ENCODE results near the gene PARL.

The PARL gene

DNA sequence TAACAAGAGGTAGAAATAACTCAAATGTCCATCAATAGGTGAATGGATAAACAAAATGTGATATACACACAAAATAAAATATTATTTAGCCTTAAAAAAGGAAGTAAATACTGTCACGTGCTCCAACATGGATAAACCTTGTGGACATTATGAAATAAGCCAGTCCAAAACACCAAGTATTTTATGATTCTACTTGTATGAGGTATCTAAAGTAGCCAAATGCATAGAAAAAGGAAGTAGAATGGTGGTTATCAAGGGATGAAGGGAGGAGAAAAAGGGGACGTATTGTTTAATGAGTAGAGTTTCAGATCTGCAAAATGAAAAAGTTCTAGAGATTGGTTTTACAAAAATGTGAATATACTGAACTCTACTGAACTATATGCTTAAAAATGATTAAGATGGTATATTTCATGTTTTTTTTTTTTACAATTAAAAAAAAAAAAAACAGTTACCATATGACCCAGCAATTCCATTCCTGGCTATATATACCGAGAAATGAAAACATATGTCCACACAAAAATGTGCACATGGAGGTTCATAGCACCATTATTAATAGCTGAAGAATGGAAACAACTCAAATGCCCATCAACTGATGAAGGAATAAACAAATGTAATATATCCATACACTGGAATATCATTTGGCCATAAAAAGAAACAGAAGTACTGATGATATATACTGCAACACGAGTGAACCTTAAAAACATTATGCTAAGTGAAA, 30.2 kb downstream of the PARL start:
- no peak for DNase-seq (ENCODE audit: low read depth)

DNA sequence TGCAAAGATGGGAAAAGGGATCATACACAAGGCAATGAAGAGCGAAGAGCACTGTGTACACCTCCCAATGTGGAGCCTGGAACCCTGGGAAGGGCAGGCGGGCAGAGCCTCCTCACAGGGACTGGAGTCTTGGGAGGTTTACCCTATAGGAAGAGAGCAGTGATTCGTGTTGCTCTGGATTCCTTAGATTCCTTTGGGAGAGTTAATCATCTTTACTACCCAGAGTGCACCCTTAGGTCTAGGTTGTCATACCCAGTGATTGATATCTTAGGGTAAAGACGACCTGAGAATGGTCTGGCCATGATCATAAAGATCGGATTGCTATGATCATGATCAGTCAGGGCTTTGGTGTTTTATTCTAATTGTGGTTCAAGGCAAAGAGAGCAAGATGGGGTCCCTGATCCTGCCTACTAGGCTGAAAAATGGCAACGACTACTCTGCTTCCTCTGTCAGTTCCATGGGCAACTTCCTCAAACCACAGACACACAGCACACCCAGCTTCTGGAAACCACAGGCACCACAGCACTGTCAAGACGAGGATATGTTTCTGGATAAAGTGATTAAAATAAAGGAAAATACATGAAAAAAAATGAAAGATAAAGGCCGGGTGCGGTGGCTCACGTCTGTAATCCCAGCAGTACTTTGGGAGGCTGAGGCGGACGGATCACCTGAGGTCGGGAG, 38.9 kb downstream of the PARL start:
- DNase-seq (ENCODE audit: low read depth) = no peak

DNA sequence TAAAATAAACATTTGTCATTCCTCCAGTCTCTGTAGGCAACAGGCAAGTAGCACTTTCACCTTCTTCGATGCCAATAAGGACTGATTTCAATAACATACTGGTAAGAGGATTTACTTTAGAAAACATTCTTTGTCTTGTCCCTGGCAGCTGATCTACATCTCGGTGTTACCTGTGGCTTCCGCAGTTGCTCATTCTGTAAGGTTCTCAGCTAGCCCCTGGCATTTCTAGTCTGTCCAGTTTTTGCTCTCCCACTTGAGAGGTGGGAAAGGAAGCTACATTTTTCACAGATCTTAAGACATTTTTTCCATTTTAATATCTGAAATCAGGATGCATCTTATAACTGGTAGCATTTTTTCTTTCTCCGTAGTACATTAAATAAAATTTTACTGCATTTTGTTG, 39.6 kb downstream of the PARL start:
- no peak for DNase-seq (ENCODE audit: low read depth)

DNA sequence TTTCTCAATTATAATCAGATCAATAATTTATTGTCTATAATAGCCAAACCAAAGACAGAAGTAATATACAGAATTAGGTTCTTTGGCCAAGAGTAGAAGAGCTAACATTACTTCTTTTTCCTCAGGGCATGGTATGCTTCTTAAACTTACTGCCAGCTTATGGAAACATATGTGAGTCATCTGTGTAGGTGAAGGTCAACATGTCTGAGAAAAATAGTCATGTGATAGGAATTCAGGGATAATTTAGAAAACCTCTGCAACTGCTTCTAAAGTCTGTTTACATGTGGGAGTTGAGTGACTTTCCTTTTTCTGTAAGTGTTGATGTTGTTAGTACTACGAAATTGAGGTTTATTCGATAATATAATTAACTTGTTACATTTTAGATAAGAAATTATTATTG, 40.1 kb downstream of the PARL start:
- no peak for DNase-seq (ENCODE audit: low read depth)

DNA sequence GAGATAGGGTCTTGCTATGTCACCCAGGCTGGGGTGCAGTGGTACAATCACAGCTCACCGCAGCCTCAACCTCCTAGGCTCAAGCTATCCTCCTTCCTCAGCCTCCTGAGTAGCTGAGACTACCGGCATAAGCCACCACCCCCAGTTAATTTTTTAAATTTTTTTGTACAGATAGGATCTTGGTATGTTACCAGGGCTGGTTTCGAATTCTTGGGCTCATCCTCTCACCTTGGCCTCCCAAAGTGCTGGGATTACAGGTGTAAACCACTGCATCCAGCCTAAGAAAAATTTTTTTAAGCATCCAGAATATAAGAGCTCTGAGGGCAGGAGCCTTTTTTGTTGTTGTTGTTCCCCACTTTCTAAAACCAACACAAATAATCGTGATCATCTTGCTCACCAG, 44.9 kb downstream of the PARL start:
- no peak for DNase-seq (ENCODE audit: low read depth)

DNA sequence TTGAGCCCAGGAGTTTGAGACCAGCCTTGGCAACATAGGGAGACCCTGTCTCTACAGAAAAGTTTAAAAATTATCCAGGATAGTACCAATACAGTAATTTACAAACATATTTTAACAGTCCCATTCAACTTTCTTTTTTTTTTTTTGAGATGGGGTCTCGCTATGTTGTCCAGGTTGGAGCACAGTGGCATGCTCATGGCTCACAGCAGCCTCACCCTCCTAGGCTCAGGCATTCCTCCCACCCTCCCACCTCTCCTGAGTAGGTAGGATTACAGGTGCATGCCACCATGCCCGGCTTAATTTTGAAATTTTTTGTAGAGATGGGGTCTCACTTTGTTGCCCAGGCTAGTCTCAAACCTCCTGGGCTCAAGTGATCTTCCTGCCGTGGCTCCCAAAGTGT, 46.8 kb downstream of the PARL start:
- no peak for DNase-seq (ENCODE audit: low read depth)

DNA sequence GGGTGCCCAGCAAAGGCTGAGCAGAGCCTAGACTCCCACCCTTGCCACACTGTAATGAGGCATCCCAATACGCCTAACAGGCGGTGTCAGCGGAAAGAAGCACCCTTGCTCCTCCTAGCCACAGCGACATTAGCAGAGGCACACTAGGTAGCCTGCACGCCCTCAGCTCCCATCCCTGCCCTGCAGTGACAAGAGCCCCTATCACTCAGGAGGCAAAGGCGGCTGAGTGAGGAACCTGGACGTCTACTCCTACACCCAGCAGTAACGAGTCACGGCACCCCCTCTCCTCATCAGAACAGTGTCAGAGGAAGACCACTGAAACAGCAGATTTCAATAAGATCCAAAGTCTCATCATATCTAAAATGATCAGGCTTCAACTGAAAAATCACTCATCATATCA, 47.3 kb downstream of the PARL start:
- DNase-seq (ENCODE audit: low read depth) = no peak

DNA sequence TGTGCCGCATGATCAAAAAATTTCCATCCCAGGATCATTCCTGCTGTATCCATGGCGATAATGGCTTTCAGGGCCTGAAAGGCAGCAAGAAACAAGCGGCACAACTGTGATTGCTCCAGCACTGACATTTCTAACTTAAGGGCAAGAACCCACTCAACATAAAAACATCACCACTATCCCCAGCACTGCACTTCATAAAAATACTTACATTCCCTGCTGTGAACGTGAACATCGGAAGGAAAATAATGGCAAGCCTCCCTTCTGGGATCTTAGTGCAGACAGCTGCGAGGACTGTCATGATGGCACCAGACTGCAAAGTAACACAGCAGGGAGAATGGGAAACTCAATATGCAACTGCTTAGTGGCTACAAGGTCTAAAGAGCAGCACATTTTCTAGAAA, 51.2 kb downstream of the PARL start:
- no peak for DNase-seq (ENCODE audit: low read depth)

DNA sequence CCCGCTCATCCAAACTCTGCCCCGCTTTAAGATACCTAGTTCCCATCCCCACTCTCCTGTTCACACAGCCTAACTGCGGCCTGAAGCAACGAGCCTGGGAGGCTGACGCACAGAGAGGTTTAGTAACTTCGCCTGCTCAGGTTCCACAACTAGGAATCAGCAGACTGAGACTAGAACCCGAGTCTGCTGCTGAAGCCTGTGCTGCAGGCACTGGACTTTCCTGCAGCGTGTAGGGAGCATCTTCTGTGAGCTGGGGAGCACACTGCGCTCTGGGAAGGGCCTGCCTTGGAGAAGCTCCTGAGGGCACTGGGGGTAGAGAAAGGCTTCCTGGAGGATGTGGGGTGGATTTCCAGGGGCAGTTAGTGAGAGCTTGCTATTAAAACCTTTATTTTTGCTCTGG, 54.5 kb downstream of the PARL start:
- DNase-seq (ENCODE audit: low read depth) = no peak

DNA sequence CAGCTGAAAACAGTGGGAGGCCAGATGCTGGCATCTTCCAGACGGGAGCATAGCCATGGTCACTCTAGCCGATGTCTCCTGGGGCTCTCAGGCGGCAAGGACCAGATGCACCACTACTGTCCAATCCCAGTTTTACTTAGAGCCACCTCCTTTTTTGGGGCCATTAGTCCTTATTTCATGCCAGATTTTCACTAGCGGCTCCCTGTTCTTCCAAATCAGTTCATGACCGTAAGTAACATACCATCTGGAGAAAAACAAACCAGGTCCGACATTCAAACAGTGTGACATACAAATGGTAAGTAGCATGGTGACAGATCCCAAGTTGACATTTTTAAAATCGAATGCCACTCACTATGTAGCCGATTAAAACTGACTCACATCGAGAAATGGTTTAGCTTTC, 55.2 kb downstream of the PARL start:
- DNase-seq (ENCODE audit: low read depth) = no peak

DNA sequence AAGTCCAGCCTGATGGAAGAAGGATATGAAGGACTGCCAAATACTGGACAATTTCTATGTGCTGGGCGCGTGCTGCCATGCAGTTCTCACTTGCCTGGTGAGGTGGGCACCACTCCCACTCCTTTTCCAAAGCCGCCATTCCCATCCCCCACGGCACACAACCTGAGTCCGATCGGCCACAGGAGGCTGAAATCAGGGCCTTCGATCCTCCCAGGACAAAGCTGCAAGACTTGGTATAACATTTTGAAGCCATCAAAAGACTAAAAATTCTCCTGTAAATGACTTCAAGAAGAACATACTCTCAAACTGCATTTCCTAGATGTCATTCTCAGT, 56.2 kb downstream of the PARL start:
- no peak for DNase-seq (ENCODE audit: low read depth)

DNA sequence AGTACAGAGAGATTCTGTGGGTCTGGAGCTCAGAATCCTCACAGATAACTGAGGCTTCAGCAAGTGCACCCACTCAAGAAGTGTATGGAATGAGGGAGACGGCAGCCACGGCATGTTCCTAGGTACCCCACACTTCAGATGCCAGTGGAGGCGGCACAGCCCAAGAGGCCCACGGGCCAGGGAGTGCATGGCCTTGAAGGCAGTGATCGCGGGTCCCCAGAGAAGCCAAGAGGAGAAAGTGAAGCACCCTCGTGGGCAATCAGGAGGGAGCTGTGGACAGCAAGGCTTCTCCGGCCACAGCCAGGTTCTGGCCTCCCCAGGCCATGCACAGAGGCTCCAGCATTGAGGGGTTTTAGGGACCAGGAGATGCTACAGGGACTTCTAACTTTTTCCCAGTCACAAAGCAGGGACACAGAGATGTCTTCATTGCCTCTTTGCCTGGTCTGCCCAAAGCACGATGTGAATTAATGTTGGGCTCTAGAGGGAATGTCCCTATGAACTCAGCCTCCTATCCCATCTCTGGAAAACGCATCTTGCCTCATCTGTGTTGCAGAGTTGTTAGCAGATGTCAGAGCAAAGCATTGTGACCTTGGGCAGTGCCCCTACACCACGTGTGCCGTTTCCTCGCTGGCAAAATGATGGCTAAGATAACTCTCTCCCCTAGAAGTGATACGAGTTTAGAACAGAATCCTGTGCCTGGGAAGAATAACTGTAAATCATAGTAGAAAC, 56.7 kb downstream of the PARL start:
- DNase-seq (ENCODE audit: low read depth) = no peak

DNA sequence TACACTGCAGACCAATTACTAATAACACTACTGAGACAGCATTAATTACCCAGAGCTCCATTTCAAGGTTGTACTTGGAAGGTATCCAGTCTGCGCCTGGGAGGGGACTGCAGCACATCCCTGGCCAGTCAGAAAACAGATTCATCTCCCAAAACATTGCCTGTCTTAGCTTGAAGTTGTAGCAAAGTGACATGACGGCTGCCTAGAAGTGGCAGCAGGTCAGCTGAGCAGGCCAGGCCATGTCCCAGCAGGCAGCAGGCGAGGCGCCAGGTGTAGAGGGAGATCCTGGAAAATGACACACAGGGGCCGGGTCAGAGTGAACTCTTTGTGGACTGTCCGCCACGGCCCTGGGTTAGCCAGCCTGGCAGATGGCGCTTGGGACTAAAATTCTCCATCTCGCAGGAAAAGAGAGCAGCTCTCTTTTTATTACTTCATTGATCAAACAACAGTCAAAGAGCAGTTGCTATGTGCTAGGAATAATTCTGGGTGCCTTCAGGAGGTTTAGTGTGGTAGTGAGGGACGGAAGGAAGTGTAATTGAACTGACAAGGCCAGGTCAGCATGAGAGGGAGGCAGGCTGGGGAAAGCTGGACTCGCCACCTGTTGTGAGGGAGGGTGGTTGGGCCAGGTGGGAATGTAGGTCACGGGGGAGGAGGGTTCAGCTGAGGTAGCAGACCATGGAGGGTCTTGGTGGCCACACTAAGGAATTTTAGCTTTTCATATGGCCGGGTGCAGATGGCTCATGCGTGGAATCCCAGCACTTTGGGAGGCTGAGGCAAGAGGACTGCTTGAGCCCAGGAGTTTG, 58.0 kb downstream of the PARL start:
- no peak for DNase-seq (ENCODE audit: low read depth)

DNA sequence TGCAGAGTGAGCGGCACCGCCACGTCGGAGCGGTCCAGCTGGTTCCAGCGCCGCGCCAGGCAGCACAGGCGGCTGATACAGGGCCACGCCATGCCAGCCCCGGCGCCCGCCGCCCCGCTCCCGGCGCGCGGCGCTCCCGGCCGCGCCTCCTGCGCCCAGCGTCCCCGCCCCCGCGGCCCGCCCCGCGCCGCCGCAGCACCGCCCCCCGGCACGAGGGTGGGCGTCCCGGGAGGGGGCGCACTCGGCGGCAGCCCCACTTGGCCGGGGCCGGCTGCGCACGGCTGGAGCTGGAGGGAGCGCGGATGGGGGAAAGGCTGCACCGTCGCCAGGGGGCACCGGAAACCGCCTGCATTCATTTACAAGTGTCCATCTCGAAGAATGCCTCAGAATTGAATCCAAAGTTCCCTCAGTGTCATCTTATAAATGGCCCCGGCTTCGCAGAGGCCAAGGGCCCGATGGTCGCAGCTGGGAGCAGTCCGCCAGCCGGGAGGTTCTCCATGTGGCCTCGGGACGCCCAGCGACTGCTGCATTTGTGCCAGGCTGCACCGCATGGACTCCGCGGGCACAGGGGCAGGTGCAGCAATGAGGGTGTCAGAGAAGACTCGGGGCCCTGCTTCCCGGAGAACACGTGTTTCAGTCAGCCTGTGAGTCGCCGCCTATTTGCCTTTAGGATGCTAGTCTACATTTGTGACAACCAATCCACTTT, 59.1 kb downstream of the PARL start, which contains the start of gene MAP6D1:
Gene MAP6D1, minus strand, starts transcription at position 122 of the 706 bp plus-strand sequence. Its CDS starts 30 bp downstream, at position 92.
- DNase-seq (ENCODE audit: low read depth) = peak; percentile 52

DNA sequence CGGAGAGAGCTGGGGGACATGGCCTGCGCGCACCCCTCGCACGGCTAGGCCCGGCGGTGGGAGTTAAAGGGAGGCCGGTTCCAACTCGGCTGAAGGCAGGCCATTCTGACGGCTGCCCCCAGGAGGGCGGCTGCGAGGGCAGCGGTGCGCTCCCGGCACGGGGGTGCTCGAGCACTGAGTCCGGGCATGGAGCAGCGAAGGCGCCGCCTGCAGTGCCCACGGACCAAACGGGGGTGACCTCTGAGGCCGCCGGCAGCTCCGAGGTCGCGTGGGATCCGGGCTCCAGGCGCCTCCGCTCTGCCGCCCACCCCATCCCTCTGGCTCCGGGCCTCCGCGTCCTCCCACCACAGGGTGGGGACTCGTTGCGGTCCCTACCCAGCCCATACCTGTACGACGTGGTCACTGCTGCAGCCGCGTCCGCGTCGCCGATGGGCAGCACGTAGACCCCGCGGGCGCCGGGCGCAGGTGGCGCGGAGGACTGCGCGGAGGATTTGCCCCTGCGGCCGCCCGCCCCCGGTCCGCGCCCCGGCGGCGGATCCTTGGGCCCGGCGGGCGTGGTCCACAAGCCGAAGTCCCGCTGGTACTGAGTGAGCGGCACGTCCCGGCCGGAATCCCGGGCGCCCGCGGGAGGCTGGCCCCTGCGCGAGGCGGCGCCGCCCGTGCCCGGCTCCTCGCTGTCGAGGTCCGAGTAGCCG, 59.8 kb downstream of the PARL start:
- DNase-seq (ENCODE audit: low read depth) = no peak

DNA sequence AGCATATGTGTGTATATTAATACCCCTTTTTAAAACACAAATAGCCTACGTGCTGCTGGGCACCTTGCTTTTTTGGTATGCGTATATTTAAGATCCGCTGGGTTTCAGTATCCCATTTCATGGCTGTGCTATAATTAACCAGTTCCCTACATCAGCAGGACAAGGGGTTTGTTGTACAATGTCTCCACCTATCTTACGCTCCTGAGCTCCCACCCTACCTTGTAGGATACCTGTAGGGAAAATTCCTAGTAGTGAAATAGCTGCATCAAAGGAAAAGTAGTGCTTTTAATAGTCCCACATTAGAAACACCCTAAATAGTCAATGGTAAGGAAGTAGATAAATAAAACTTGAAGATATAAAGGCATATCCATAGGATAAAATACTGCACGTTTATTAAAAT, 60.7 kb downstream of the PARL start:
- no peak for DNase-seq (ENCODE audit: low read depth)

DNA sequence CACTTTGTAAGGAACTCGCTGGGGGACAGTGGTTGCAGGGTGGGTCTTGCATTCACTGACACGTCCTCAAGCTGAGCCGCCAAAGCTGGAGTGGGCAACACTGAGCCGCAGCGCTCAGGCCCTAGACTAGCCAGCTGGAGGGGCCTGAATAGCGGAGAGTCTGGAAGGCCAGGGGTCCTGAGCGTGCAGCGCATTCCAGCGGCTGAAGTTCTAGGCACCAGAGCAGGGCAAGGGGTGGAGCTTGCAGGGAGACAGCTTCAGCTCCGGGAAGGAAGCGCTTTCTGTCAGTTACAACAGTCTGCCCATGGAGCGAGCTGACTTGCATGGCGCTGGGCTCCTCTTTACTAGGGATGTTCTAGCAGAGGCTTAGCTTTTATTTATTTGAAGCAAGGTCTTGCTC, 62.0 kb downstream of the PARL start:
- no peak for DNase-seq (ENCODE audit: low read depth)

DNA sequence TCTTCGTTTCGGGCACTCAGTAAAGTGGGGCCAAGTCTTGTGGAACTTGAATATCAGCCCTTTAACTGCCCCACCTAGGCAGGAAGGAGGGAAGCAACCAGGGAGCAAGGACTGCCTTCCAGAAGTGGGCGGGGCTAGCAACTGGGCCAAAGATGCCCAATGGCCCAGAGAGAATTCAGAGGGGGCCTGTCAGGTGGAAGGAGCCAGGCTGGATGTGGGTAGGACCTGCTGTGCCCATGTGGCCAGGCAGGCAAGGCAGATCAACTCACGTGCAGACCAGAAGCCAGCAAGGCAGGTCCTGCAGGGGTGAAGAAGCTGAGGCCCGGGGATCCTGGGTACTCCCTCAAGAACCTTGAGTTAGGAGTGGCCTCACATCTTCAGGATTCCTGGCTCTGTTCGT, 64.8 kb downstream of the PARL start:
- DNase-seq (ENCODE audit: low read depth) = no peak

DNA sequence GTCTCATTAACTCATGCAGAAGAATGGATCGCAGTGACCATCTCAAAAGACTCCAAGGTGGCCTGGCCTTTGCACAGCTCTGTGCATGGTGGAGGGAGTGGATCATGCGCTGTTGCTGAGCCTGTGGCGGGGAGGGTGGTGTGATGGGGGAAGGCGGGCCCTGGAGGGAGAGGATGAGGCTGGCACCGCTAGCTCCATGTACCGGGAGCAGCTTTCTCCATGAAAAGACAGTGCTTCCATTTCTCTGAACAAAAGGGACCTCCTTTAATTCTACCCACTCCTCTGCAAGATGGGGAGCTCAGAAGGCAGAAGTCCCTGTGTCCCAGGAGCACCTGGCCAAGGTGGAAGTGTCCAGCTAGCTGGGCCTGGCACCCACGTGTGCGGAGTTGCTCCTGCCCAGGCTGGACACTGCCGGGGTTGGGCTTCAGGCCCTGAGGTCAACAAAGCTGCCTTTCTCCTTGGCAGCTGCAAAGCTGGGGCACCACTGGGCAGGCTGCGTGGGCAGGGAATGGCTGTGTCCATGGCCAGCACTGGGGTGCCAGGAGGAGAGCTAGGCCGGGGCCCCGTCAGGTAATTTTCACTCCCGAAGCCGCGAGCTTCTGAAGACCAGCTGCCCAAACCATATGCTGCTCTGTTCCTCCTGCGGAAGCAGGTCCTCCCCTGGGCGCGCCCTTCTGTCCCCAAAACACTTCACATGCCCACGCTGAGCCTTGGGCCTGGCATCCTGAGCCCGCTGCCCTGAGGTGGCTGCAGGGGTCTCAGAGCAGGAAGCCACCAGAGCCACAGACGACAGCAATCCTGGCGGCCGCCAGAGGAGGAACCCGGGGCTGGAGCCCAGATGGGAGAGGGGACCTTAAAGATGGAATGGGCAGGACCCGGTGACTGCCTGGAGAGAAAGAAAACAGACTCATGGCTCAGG, 65.7 kb downstream of the PARL start:
- DNase-seq (ENCODE audit: low read depth) = no peak

DNA sequence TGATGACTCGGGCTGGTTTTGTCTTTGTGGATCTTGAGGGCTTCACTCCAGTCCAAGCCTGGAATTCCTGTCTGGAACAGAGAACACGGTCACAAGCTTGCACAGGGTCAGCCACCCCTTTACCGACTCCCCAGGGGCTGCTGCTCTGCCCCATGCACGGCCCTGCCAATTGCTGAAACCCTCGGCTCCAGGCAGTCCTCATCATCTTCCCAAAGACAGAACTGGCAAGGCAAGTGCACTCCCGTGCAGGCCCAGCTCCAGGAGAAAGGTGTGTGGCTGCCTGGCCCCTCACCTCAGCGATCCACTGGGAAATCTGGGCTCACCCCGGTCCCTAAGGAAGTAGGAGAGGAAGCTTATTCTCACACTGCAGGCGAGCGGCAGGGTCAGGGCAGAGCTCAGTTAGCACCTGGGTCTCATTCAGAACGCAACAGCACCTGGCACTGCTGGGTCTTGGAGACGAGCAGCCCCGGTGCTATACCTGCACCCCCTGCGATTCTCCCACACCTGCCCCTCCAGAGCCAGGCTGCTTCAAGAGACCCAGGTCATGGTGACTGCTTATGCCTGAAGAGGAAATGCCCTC, 66.5 kb downstream of the PARL start:
- no peak for DNase-seq (ENCODE audit: low read depth)

All from stimulated activated CD8-positive, alpha-beta memory T cell treated with anti-CD3 and anti-CD28 coated beads, Interleukin-12 subunit alpha, Interleukin-12 subunit beta, amount 100 ng/mL, for 4 hours (primary cell).